Measurements from ENCODE around the gene EIF2AK2.

Gene EIF2AK2

GRCh38 chr2:37153224-37153623, 3.6 kb downstream of the EIF2AK2 start:
- in situ Hi-C loops (cut with HindIII; ENCODE audit: low sequenced_read_pairs), result no loop called here
- DNase-seq (ENCODE audit: low read depth), result no peak
- no peak for TF ChIP-seq CTCF (IDR thresholded peaks at IDR 0.05; ENCODE audit: low read depth, low read length, missing control alignments)
- no peak overlapping the region for H3K4me3 ChIP-seq (ENCODE audit: low read depth, low read length)

- TF ChIP-seq CTCF (IDR thresholded peaks at IDR 0.05; ENCODE audit: low read depth, low read length, missing control alignments), result no peak
Observed at GRCh38 chr2:37149626-37150322, 7.0 kb downstream of the EIF2AK2 start.

GRCh38 chr2:37148325-37148724, 8.5 kb downstream of the EIF2AK2 start:
- TF ChIP-seq CTCF (IDR thresholded peaks at IDR 0.05; ENCODE audit: low read depth, low read length, missing control alignments), result no peak
- no peak for DNase-seq (ENCODE audit: low read depth)
- H3K4me3 ChIP-seq (ENCODE audit: low read depth, low read length), result no peak overlapping the region
- in situ Hi-C loops (cut with HindIII; ENCODE audit: low sequenced_read_pairs), result no loop called here

More at GRCh38 chr2:37149626-37150322, 7.0 kb downstream of the EIF2AK2 start:
- in situ Hi-C loops (cut with HindIII; ENCODE audit: low sequenced_read_pairs), result no loop called here
- no peak for DNase-seq (ENCODE audit: low read depth)
- H3K4me3 ChIP-seq (ENCODE audit: low read depth, low read length), result no peak overlapping the region

- in situ Hi-C loops (cut with HindIII; ENCODE audit: low sequenced_read_pairs), result no loop called here
- TF ChIP-seq CTCF (IDR thresholded peaks at IDR 0.05; ENCODE audit: low read depth, low read length, missing control alignments), result no peak
Observed at GRCh38 chr2:37146062-37146461, 10.7 kb downstream of the EIF2AK2 start.

GRCh38 chr2:37143974-37144373, 12.8 kb downstream of the EIF2AK2 start:
- TF ChIP-seq CTCF (IDR thresholded peaks at IDR 0.05; ENCODE audit: low read depth, low read length, missing control alignments), result no peak
- DNase-seq (ENCODE audit: low read depth), result no peak
- in situ Hi-C loops (cut with HindIII; ENCODE audit: low sequenced_read_pairs), result no loop called here
- no peak overlapping the region for H3K4me3 ChIP-seq (ENCODE audit: low read depth, low read length)

More at GRCh38 chr2:37146062-37146461, 10.7 kb downstream of the EIF2AK2 start:
- DNase-seq (ENCODE audit: low read depth), result no peak
- H3K4me3 ChIP-seq (ENCODE audit: low read depth, low read length), result no peak overlapping the region

GRCh38 chr2:37142546-37142945, 14.2 kb downstream of the EIF2AK2 start:
- in situ Hi-C loops (cut with HindIII; ENCODE audit: low sequenced_read_pairs), result no loop called here
- H3K4me3 ChIP-seq (ENCODE audit: low read depth, low read length), result no peak overlapping the region
- TF ChIP-seq CTCF (IDR thresholded peaks at IDR 0.05; ENCODE audit: low read depth, low read length, missing control alignments), result no peak
- DNase-seq (ENCODE audit: low read depth), result no peak
